Measurements from ENCODE around the gene HOXC9.

Gene HOXC9

DNA sequence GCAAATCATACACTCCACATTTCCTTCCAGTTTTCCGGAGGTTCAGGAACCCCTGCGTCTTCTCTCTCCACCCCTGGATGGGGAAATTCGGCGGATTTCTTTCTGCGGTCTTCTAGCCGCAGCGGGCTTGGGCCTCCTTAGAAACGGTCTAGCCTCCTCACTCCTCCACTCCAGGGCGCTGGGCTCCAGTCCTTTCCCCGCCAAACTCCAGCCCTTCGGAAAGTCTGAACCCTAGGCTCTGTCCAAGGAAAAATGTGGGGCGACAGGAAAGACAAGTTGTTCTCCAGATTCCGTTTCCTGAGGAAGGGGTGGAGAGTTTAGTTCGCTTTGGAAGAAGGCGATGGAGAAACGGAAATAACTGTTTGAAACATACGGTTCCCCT is 16.4 kb upstream of the HOXC9 start:
- no peaks in the 10 kb centered on the region for H3K9me2 ChIP-seq (ENCODE audit: low read depth, low read length)
- H3K4me1 ChIP-seq (ENCODE audit: insufficient read depth, low read length, severe bottlenecking) = peaks cover 3% of the 10 kb centered on the region
- H2AFZ ChIP-seq (ENCODE audit: low read length) = no peak overlapping the region
- no peaks in the 10 kb centered on the region for H3K36me3 ChIP-seq (ENCODE audit: insufficient read depth, low read length)
- H3K9me3 ChIP-seq (ENCODE audit: low read length) = no peaks in the 10 kb centered on the region
- no peak overlapping the region for H3K4me3 ChIP-seq (ENCODE audit: low read depth, low read length, poor library complexity, severe bottlenecking)
- TF ChIP-seq EZH2 (IDR thresholded peaks at IDR 0.05; ENCODE audit: borderline replicate concordance, low read length) = no peak
- TF ChIP-seq, protein P1, sequence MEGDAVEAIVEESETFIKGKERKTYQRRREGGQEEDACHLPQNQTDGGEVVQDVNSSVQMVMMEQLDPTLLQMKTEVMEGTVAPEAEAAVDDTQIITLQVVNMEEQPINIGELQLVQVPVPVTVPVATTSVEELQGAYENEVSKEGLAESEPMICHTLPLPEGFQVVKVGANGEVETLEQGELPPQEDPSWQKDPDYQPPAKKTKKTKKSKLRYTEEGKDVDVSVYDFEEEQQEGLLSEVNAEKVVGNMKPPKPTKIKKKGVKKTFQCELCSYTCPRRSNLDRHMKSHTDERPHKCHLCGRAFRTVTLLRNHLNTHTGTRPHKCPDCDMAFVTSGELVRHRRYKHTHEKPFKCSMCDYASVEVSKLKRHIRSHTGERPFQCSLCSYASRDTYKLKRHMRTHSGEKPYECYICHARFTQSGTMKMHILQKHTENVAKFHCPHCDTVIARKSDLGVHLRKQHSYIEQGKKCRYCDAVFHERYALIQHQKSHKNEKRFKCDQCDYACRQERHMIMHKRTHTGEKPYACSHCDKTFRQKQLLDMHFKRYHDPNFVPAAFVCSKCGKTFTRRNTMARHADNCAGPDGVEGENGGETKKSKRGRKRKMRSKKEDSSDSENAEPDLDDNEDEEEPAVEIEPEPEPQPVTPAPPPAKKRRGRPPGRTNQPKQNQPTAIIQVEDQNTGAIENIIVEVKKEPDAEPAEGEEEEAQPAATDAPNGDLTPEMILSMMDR (IDR thresholded peaks at IDR 0.05; ENCODE audit: low read length) = no peak
- H3F3A ChIP-seq (ENCODE audit: insufficient read depth, low read length) = no peaks in the 10 kb centered on the region
- no peaks in the 10 kb centered on the region for H4K20me1 ChIP-seq (ENCODE audit: insufficient read depth, low read length)
- H3K9ac ChIP-seq (ENCODE audit: low read length) = no peak overlapping the region
- H3K4me2 ChIP-seq (ENCODE audit: low read length) = no peak overlapping the region
- H3K27ac ChIP-seq (ENCODE audit: low read depth, low read length, poor library complexity, severe bottlenecking) = no peak overlapping the region
- peaks cover 4% of the 10 kb centered on the region for H3K27me3 ChIP-seq (ENCODE audit: insufficient read depth, low read length)
- no peaks in the 10 kb centered on the region for H3K79me2 ChIP-seq (ENCODE audit: insufficient read depth, low read length)

DNA sequence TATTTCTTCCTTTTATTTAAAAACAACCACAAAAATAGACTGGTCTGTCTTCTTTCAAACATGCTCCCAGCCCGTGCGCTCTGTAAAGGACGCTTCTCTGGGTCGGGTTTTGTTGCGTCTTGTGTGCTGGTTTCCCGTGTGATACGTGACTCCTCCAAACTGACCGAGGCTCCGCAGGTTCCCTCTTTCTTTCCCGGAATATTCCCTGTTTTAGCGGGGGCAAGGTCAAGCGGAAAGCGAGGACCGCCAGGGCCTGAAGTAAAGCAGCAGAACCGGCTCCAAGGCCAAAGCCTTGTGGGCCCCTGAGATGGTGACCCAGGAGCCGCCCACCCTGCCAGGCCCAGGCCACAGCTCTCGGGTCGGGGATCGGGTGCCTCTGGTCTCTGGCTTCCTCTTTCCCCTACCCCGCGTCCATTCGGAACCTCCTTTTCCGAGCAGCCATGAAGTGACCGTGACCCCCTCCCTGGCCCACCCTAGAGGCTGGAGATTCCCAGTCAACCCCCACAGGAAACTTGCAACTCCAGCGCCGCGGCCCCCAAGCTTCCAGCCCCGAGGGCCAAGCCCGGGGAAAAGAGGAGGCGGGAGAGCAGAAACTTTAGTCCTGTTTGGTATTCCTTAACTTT is 15.9 kb upstream of the HOXC9 start:
- TF ChIP-seq, protein P1 (IDR thresholded peaks at IDR 0.05; ENCODE audit: low read length) = no peak
- TF ChIP-seq EZH2 (IDR thresholded peaks at IDR 0.05; ENCODE audit: borderline replicate concordance, low read length) = no peak
- Histone ChIP-seq H3K9me2 (ENCODE audit: low read depth, low read length) (no peaks in the 10 kb centered on the region), H3K27me3 (ENCODE audit: insufficient read depth, low read length) (peaks cover 6% of the 10 kb centered on the region), H3K9me3 (ENCODE audit: low read length) (no peaks in the 10 kb centered on the region), H3K4me3 (ENCODE audit: low read depth, low read length, poor library complexity, severe bottlenecking) (no peak overlapping the region), H4K20me1 (ENCODE audit: insufficient read depth, low read length) (no peaks in the 10 kb centered on the region), H3K4me1 (ENCODE audit: insufficient read depth, low read length, severe bottlenecking) (peaks cover 3% of the 10 kb centered on the region), H3K4me2 (ENCODE audit: low read length) (no peak overlapping the region), H2AFZ (ENCODE audit: low read length) (no peak overlapping the region), H3F3A (ENCODE audit: insufficient read depth, low read length) (no peaks in the 10 kb centered on the region), H3K79me2 (ENCODE audit: insufficient read depth, low read length) (no peaks in the 10 kb centered on the region), H3K27ac (ENCODE audit: low read depth, low read length, poor library complexity, severe bottlenecking) (no peak overlapping the region), H3K9ac (ENCODE audit: low read length) (no peak overlapping the region), H3K36me3 (ENCODE audit: insufficient read depth, low read length) (no peaks in the 10 kb centered on the region)

DNA sequence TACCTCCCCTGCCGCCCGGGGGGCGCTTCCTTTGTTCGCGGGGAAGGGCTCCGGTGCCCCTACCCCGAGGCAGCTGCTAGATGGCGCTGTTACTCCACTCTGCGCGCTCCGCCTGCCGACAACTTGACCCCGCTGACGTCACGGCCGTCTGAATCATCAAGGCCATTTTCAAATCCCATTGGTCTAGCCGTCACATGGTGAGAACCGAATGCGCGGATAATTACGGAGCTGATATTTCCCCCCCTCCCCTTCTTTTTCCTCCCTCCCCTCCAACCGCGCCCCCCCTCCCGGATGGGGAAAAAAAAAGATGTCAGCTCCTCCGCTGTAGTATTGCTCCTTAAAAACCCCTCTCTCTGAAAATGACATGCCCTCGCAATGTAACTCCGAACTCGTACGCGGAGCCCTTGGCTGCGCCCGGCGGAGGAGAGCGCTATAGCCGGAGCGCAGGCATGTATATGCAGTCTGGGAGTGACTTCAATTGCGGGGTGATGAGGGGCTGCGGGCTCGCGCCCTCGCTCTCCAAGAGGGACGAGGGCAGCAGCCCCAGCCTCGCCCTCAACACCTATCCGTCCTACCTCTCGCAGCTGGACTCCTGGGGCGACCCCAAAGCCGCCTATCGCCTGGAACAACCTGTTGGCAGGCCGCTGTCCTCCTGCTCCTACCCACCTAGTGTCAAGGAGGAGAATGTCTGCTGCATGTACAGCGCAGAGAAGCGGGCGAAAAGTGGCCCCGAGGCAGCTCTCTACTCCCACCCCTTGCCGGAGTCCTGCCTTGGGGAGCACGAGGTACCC is 14.9 kb upstream of the HOXC9 start, which contains the start of gene HOXC10:
Gene HOXC10 (plus strand): TSS at position 246 of the 791 bp plus-strand sequence. CDS start 114 bp downstream, at position 360.
- no peaks in the 10 kb centered on the region for H3F3A ChIP-seq (ENCODE audit: insufficient read depth, low read length)
- H3K4me1 ChIP-seq (ENCODE audit: insufficient read depth, low read length, severe bottlenecking) = peaks cover 7% of the 10 kb centered on the region
- peaks cover 6% of the 10 kb centered on the region for H3K27me3 ChIP-seq (ENCODE audit: insufficient read depth, low read length)
- peak within 1 kb of the TSS; percentile 41 for H3K4me2 ChIP-seq (ENCODE audit: low read length)
- no peak within 1 kb of the TSS for H3K4me3 ChIP-seq (ENCODE audit: low read depth, low read length, poor library complexity, severe bottlenecking)
- H3K9me2 ChIP-seq (ENCODE audit: low read depth, low read length) = no peaks in the 10 kb centered on the region
- H3K79me2 ChIP-seq (ENCODE audit: insufficient read depth, low read length) = no peaks in the 10 kb centered on the region
- H3K9me3 ChIP-seq (ENCODE audit: low read length) = no peaks in the 10 kb centered on the region
- H3K27ac ChIP-seq (ENCODE audit: low read depth, low read length, poor library complexity, severe bottlenecking) = no peak within 1 kb of the TSS
- H4K20me1 ChIP-seq (ENCODE audit: insufficient read depth, low read length) = no peaks in the 10 kb centered on the region
- H3K36me3 ChIP-seq (ENCODE audit: insufficient read depth, low read length) = no peaks in the 10 kb centered on the region
- no peak for TF ChIP-seq EZH2 (IDR thresholded peaks at IDR 0.05; ENCODE audit: borderline replicate concordance, low read length)
- TF ChIP-seq, protein P1 (IDR thresholded peaks at IDR 0.05; ENCODE audit: low read length) = peak; percentile 73
- no peak within 1 kb of the TSS for H3K9ac ChIP-seq (ENCODE audit: low read length)
- no peak within 1 kb of the TSS for H2AFZ ChIP-seq (ENCODE audit: low read length)

All from OCI-LY1 (cell line).